Epidermal melanocyte (primary cell): ENCODE data around the gene EEF1AKMT4.
A peak's percentile ranks its signal among the peaks of the same experiment; 100 is the strongest.
"Not testable (repeated sequence)": the region's sequence is repeated elsewhere in the genome, so short reads cannot be mapped to it uniquely, and the experiment has no call there.

Experiments
- DNase-seq: peaks from one replicate; pipeline ENCODE4 v3.0.0; 2011; ENCODE audit warnings: low spot score; ENCODE audit not compliant: insufficient read length

Gene EEF1AKMT4

GRCh38 chr3:184259878-184260723, 10.6 kb downstream of the EEF1AKMT4 start:
- DNase-seq, result peak; percentile 56

GRCh38 chr3:184260724-184261269, 11.3 kb downstream of the EEF1AKMT4 start:
- no peak for DNase-seq

GRCh38 chr3:184261270-184261853, 11.9 kb downstream of the EEF1AKMT4 start, which contains the start of gene CAMK2N2:
TSS of gene CAMK2N2 (minus strand) at chr3:184261553. CDS start at chr3:184261285, 268 bp downstream.
- DNase-seq, result peak; percentile 69

- DNase-seq, result peak; percentile 41
Observed at GRCh38 chr3:184261854-184262763, 12.6 kb downstream of the EEF1AKMT4 start.

GRCh38 chr3:184262764-184263179, 13.3 kb downstream of the EEF1AKMT4 start:
- DNase-seq, result no peak

GRCh38 chr3:184267249-184267648, 17.8 kb downstream of the EEF1AKMT4 start:
- DNase-seq, result not testable (repeated sequence)

GRCh38 chr3:184272269-184272668, 22.8 kb downstream of the EEF1AKMT4 start:
- no peak for DNase-seq

- no peak for DNase-seq
Observed at GRCh38 chr3:184275381-184275701, 25.9 kb downstream of the EEF1AKMT4 start.

- no peak for DNase-seq
Observed at GRCh38 chr3:184275961-184276910, 26.8 kb downstream of the EEF1AKMT4 start, which contains the start of gene ECE2. TSS of gene ECE2 (plus strand) at chr3:184276022. CDS start at chr3:184276154, 132 bp downstream.

- no peak for DNase-seq
Observed at GRCh38 chr3:184277366-184277765, 27.9 kb downstream of the EEF1AKMT4 start.

- DNase-seq, result no peak
Observed at GRCh38 chr3:184282941-184283340, 33.5 kb downstream of the EEF1AKMT4 start.

GRCh38 chr3:184283681-184284080, 34.2 kb downstream of the EEF1AKMT4 start:
- DNase-seq, result no peak

GRCh38 chr3:184284696-184285095, 35.2 kb downstream of the EEF1AKMT4 start:
- DNase-seq, result peak; percentile 61

GRCh38 chr3:184289426-184289938, 40.0 kb downstream of the EEF1AKMT4 start:
- peak; percentile 71 for DNase-seq

GRCh38 chr3:184290331-184290730, 40.9 kb downstream of the EEF1AKMT4 start:
- no peak for DNase-seq

GRCh38 chr3:184291044-184291737, 41.7 kb downstream of the EEF1AKMT4 start:
- DNase-seq, result no peak

GRCh38 chr3:184291738-184292445, 42.4 kb downstream of the EEF1AKMT4 start:
- no peak for DNase-seq

GRCh38 chr3:184295771-184296170, 46.3 kb downstream of the EEF1AKMT4 start:
- DNase-seq, result no peak

- no peak for DNase-seq
Observed at GRCh38 chr3:184296616-184297015, 47.1 kb downstream of the EEF1AKMT4 start.
